GM21529 (cell line): ENCODE measurements around the gene ITGB7.
A peak's percentile ranks its signal among the peaks of the same experiment; 100 is the strongest.
"Not testable (repeated sequence)": the region's sequence is repeated elsewhere in the genome, so short reads cannot be mapped to it uniquely, and the experiment has no call there.

Experiments
- ATAC-seq: cut with Tn5 transposase; IDR thresholded peaks from one replicate; pipeline ENCODE4 v1.9.1; 2021; ENCODE audit not compliant: unreplicated experiment

ITGB7 gene

GRCh38 chr12:53217931-53218307, 10.9 kb upstream of the ITGB7 start:
- ATAC-seq = no peak

DNA sequence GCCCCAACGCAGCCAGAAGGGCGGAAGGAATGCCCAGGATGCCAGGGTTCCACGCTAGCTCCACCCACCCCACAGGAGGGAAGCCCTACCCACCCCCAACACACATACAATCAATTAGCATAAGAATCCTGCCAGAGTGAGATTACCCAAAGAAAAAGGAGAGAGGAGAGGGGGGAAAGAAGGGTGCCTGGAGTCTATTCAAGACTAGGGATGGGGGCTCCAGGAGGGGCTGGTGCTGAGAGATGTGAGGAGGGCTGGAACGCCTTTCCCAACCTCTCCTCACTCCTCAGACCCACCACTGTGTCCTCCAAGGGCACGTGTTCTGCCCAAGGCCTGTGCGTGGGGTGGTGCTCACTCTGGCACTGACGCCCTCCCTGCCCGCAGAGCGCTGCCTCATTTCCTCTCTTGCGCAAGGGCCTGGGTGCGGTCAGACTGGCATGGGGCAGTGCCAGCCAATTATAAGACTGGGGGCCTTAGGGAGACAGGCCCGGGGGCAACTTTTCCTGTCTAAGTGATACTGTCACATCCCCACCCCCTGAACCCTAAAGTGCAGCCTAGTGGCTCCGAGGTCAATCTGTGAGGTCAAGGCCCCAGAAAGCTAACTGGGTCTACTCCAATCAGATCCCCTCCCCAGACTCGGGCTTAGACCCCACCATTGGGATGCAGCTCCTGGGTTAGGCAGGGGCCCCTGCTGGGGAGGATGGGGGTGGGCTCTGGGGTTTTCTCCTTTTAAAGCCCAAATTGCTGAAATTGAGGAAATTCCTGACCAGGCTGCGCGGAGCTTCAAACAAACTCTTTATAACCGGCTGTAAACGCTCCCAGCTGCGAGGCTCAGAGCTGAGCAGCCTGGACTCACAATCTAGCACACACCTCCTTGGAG, 10.2 kb upstream of the ITGB7 start:
- no peak for ATAC-seq

DNA sequence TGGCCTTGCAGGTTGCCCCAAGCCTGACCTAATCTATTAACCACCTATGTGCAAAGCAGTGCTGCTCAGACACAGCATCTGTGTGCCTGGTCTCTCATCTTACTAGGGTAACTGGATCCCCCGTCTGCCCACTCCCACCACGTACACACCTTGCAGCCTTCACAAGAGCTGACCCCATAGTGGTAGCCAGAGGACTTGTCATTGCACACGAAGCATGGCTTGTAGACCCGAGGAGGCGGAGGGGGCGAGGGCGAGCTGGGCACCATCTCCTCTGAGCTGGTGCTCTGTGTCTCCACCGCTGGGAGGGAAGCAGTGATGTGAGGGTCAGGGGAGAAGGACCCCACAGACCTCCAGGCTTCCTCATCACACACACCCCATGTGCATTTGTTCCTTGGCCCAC, 8.4 kb upstream of the ITGB7 start:
- no peak for ATAC-seq

GRCh38 chr12:53214687-53215455, 7.8 kb upstream of the ITGB7 start:
- no peak for ATAC-seq

- no peak for ATAC-seq
These were observed 7.2 kb upstream of the ITGB7 start for GRCh38 chr12:53214221-53214620.

GRCh38 chr12:53213348-53213747, 6.3 kb upstream of the ITGB7 start:
- no peak for ATAC-seq

- no peak for ATAC-seq
These were observed 5.9 kb upstream of the ITGB7 start for GRCh38 chr12:53212931-53213330.

DNA sequence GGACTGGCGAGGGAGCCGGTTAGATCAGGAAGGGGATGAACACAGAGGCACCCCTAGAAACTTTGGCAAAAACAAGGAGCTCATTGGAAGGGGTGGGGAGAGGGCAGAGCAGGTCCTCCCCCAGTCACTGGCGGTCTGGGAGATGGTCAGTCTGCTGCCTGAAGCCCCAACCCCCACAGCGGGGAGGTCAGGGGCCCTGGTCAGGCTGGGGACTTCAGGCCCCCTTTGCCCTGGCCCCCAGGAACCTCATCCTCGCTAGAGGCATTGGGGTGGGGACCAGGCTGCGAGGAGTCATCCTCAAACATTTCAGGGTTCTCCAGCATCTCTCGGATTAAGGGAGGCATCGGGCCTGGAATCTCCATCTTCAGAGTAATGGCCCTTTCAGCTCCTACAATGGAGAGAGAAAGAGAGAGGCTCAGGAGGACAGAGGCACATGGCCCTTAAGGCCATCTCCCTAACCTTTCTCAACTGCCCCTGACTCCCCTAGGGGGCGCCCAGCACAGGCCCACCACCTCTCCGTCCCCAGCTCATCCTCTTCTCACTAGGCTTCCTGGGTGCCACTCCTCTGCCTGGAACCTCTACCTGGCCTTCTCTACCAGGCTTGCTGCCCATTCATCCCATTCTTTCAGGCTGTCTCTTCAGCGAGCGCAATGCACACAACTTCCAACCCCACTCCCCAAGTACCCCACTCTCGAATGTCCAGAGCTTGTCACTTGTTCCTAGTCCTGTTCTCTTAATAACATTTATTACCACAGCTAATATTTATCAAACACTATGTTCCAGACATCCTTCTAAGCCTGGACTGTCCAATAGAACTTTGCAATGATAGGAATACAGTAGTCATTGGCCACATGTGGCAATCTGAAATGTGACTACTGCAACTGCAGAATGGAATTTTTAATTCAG, 4.7 kb upstream of the ITGB7 start:
- no peak for ATAC-seq

DNA sequence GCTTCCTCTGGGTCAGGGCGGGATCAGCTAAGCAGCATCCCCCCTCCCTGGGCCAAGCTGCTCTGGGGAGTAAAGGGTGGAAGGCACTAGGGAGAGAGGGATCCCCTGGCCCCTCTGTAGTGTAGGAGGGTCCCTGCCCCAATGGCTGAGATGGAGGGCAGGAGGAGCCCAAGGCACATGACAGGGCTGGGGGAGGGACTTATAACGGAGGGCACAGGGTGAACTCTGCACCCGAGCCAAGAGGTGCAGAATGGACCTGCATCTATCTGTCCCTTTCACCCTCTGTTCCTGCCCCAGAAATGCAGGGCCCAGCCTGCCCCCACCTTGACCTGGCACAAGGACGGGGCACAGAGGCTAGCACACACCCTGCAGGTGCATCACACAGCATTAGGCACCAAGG, 3.8 kb upstream of the ITGB7 start:
- ATAC-seq = no peak

GRCh38 chr12:53208877-53209463, 1.9 kb upstream of the ITGB7 start:
- peak; percentile 40 for ATAC-seq

GRCh38 chr12:53208435-53208834, 1.4 kb upstream of the ITGB7 start:
- ATAC-seq = no peak

DNA sequence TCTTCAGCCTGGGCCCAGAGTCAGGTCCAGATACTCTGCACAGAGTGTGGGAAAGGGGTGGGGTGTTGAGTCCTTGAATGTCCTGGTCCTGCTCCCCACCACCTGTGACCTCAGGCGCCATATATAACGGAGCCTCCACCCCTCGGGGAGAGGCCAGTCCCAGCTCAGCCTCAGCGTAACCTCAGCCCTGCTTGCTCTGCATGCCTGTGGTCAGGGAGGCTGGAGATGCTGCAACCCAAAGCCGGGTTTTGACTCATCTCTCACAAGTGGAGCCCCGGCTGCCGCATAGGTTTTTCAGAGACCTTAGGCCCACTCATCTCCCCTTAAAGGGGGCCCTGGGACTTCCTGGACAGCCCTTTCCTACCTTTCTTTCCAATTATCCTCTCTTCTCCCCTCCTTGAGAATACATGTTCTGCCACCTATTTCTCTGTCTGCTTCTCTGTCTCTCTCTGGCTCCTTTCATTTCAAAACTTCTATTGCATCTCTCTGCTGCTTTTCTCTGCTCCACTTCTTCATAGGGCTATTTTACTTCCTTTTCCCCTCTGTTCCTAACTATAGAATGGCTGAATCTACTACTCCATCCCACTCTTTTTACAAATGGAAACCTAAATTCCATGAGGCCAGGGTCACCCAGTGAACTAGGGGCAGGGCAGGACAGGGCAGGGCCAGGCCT, 1.2 kb downstream of the ITGB7 start:
- ATAC-seq = peak; percentile 71

DNA sequence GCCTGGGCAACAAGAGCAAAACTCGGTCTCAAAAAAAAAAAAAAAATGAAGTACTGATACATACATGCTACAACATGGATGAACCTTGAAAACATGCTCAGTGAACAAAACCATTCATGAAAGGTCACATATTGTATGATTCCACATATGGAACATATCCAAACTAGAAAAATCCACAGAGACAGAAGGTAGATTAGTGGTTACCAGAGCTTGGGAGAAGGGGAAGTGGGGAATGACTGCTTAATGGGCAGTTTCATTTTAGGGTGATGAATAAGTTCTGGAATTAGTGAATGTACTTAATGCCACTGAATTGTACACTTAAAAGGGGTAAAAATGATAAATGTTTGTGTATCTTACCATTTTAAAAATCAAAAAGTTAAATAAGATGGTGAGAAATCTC, 2.7 kb downstream of the ITGB7 start:
- no peak for ATAC-seq

DNA sequence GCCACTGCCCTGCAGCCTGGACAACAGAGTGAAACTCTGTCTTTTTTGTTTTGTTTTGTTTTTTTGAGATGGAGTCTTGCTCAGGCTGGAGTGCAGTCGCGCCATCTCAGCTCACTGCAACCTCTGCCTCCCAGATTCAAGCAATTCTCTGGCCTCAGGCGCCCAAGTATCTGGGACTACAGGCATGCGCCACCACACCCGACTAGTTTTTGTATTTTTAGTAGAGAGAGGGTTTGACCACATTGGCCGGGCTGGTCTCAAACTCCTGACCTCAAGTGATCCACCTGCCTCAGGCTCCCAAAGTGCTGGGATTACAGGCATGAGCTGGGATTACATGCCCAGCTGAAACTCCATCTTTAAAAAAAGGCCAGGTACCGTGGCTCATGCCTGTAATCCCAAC, 4.7 kb downstream of the ITGB7 start:
- not testable (repeated sequence) for ATAC-seq

DNA sequence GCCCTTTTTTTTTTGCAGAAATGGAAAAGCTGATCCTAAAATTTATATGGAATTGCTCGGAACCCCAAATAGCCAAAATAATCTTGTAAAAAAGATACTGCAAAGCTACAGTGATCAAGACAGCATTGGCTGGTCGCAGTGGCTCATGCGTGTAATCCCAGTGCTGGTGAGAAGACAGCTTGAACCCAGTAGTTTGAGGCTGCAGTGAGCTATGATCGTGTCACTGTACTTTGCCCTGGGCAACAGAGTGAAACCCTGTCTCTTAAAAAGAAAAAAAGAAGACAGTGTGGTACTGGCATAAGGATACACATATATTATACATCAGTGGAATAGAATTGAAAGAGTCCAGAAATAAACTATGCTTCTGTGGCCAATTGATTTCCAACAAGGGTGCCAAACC, 5.4 kb downstream of the ITGB7 start:
- no peak for ATAC-seq

DNA sequence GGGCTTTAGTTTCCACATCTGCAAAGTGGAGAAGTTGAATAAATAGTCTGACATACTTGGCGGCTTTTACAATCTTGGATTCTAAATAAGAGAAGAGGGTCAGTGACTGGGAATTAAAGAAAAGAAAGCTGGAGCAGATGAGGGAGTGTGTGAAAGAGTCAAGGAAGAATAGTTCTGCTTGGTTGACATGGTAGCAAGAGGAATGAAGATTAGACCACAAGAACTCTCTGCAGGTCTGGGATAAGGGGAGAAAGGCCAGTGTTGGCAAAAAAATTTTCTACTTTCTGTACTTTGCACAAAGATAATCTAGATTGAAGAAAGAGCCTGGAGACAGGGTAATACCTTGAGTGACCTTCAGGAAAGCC, 5.9 kb downstream of the ITGB7 start:
- no peak for ATAC-seq

- peak; percentile 54 for ATAC-seq
These were observed 6.4 kb downstream of the ITGB7 start for GRCh38 chr12:53200458-53201176.

- peak; percentile 13 for ATAC-seq
These were observed 7.0 kb downstream of the ITGB7 start for GRCh38 chr12:53200107-53200457.

DNA sequence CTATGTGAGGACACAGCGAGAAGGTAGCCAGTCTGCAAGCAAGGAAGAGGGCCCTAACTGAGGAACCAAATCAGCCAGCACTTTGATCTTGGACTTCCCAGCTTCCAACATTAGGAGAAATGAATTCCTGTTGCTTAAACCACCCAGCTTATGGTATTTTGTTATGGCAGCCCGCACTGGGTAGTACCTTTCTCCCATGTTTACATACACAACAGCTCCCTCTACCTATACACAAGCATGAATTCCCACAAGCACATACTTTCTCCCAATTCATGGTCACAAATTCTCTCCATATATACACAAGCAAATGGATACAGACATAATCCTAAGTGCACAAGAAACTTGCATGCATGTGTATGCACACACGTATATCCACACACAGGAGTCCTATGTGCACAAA, 7.4 kb downstream of the ITGB7 start:
- no peak for ATAC-seq
